GM23248 (cell line): Measurements from ENCODE around the gene PNPLA2. TPM values are rescaled to one million over a fixed set of nuclear protein-coding genes. Genes with fewer than 3 reads are reported as not detected.

Experiments used
- DNase-seq: peaks from one replicate; pipeline ENCODE4 v3.0.0-alpha.2; 2015
- H2AFZ ChIP-seq: fragments of 200-600 bp; sonication (generic); 2 replicates; pipeline ENCODE4 v1.6.1; 2016; ENCODE audit warnings: antibody characterized with exemption
- H3F3A ChIP-seq: fragments of 200-600 bp; sonication (generic); 2 replicates; pipeline ENCODE4 v1.6.1; 2016; ENCODE audit warnings: mild to moderate bottlenecking, antibody characterized with exemption, mixed run types; ENCODE audit not compliant: insufficient read depth
- H3K27ac ChIP-seq: fragments of 200-600 bp; sonication (generic); 2 replicates; pipeline ENCODE4 v1.5.1; 2016; ENCODE audit warnings: mild to moderate bottlenecking
- H3K27me3 ChIP-seq: fragments of 200-600 bp; sonication (generic); replicated peaks from 2 replicates; pipeline ENCODE4 v1.6.1; 2016; ENCODE audit warnings: mild to moderate bottlenecking; ENCODE audit not compliant: insufficient read depth
- H3K36me3 ChIP-seq: fragments of 200-600 bp; sonication (generic); 2 replicates; pipeline ENCODE4 v1.6.1; 2016; ENCODE audit warnings: low read depth, mild to moderate bottlenecking
- H3K4me1 ChIP-seq: fragments of 200-600 bp; sonication (generic); 2 replicates; pipeline ENCODE4 v1.6.1; 2016; ENCODE audit warnings: mild to moderate bottlenecking; ENCODE audit not compliant: insufficient read depth
- H3K4me2 ChIP-seq: fragments of 200-600 bp; sonication (generic); one replicate; pipeline ENCODE4 v1.6.1; 2016; ENCODE audit warnings: mild to moderate bottlenecking; ENCODE audit not compliant: unreplicated experiment
- H3K4me3 ChIP-seq: fragments of 200-600 bp; sonication (generic); 2 replicates; pipeline ENCODE4 v1.5.1; 2016; ENCODE audit warnings: mild to moderate bottlenecking
- H3K79me2 ChIP-seq: fragments of 200-600 bp; sonication (generic); 2 replicates; pipeline ENCODE4 v1.6.1; 2016; ENCODE audit warnings: mild to moderate bottlenecking; ENCODE audit not compliant: insufficient read depth
- H3K9ac ChIP-seq: fragments of 200-600 bp; sonication (generic); 2 replicates; pipeline ENCODE4 v1.6.1; 2016; ENCODE audit warnings: mild to moderate bottlenecking
- H3K9me2 ChIP-seq: fragments of 200-600 bp; sonication (generic); 2 replicates; pipeline ENCODE4 v1.6.1; 2016; ENCODE audit warnings: mixed run types, mild to moderate bottlenecking, moderate library complexity; ENCODE audit not compliant: insufficient read depth
- H3K9me3 ChIP-seq: fragments of 200-600 bp; sonication (generic); one replicate; pipeline ENCODE4 v1.6.1; 2017; ENCODE audit warnings: low read depth
- H4K20me1 ChIP-seq: fragments of 200-600 bp; sonication (generic); 2 replicates; pipeline ENCODE4 v1.6.0; 2016; ENCODE audit not compliant: insufficient read depth
- EZH2 ChIP-seq: fragments of 200-600 bp; sonication (generic); IDR thresholded peaks from 2 replicates; pipeline ENCODE4 v1.6.1; 2018; ENCODE audit warnings: antibody characterized with exemption, mild to moderate bottlenecking; ENCODE audit not compliant: insufficient read depth, poor library complexity, severe bottlenecking
- EZH2phosphoT487 ChIP-seq: fragments of 200-600 bp; sonication (generic); IDR thresholded peaks from 2 replicates; pipeline ENCODE4 v1.6.1; 2018; ENCODE audit warnings: antibody characterized with exemption, moderate library complexity, mild to moderate bottlenecking, low read depth; ENCODE audit not compliant: insufficient read depth
- WGBS, 2 experiments: methylation state at CpG; one replicate each; pipeline ENCODE4 v1.1.6; 2015 to 2017; ENCODE audit warnings: low lambda C conversion rate in 2 of 2, low coverage in 1 of 2; ENCODE audit errors: missing lambda C conversion rate in 2 of 2; 5-methylcytosine and 5-hydroxymethylcytosine counted together
- in situ Hi-C: fragments of 300-500 bp; cut with MboI; formaldehyde crosslinking; loops from 2 replicates; pipeline ENCODE4 v1.15.0; 2020
- polyA plus RNA-seq: library from polyadenylated mRNA; unstranded; fragments of >200 nt; fragmentation: Nextera tagmentation; extraction: Ambion mirVana; gene quantifications from 2 replicates; pipeline ENCODE4 v1.2.1, GENCODE V29; 2016
- total RNA-seq: library from RNA; depleted of rRNA; stranded (reverse); fragments of >200 nt; shearing (Covaris generic); gene quantifications from 2 replicates; pipeline ENCODE4 v1.2.3, GENCODE V29; 2014

Gene PNPLA2
- total and polyA plus RNA-seq, 2 experiments from 2014 or later = 38.7 to 87.6 TPM

- DNase-seq = no peak
- Histone ChIP-seq H3K9me2 (no peaks in the 10 kb centered on the region), H3K4me1 (peaks cover 6% of the 10 kb centered on the region), H3K79me2 (peaks cover 12% of the 10 kb centered on the region), H3K4me2 (no peak overlapping the region), H2AFZ (no peak overlapping the region), H3K9me3 (no peaks in the 10 kb centered on the region), H3K27me3 (no peaks in the 10 kb centered on the region), H3K27ac (no peak overlapping the region), H3K36me3 (no peaks in the 10 kb centered on the region; the same call in 1 of the 2 replicates), H3K9ac (no peak overlapping the region), H3F3A (peaks cover 8% of the 10 kb centered on the region; the same call in 1 of the 2 replicates), H4K20me1 (no peaks in the 10 kb centered on the region), H3K4me3 (no peak overlapping the region)
- TF ChIP-seq EZH2 = no peak
- no peak for TF ChIP-seq EZH2phosphoT487
- 88 to 90% methylated on average over 29 to 30 of the region's 31 CpGs for WGBS, 2 experiments
- in situ Hi-C loops = no loop called here
Observed at GRCh38 chr11:794013-794765, 24.5 kb upstream of the PNPLA2 start.

DNA sequence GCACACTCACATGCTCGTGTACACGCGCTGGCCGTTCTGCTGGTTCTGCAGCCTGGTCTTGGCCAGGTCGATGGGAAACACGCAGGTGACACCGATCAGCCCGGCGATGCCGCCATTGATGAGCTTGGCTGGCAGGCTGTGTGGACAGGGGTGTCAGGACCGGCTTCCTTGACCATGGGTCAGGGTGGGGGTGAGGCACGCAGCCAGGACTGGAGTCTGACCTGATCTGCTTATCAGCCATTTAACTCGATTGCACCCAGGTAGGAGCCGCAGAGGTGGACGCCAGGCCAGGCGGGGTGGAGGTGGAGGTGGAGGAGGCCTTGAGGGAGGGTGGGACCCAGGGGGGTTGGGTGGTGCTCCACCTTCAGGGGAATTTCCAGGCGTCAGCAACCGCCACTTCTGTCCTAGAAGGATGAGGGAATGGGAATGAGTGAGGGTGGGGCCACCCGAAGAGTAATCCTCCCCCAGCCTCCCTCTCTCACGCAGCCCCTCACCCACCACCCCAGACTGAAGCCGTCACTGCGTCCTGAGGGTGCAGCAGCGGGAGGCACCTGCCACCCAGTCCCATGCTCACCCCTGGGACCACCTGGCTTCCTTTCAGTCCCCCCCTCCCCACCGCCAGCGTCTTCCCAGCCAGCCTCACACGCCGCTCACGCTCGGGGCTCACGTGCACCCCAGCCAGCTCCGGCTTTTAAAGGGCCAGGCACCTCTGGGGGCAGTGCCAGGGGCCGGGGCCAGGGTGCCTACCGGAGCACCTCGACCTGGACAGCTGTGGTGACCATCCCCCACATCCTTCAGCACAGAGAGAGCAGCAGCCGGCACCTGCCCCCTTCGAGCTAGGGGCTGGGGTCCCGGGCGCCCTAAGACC, 23.7 kb upstream of the PNPLA2 start:
- Histone ChIP-seq H4K20me1 (no peaks in the 10 kb centered on the region), H3K4me1 (peaks cover 6% of the 10 kb centered on the region), H3F3A (peaks cover 8% of the 10 kb centered on the region; the same call in 1 of the 2 replicates), H3K9ac (peak overlapping the region; percentile 78), H2AFZ (no peak overlapping the region), H3K79me2 (peaks cover 12% of the 10 kb centered on the region), H3K9me3 (no peaks in the 10 kb centered on the region), H3K4me2 (peak overlapping the region; percentile 78), H3K27ac (peak overlapping the region; percentile 64; the same call in 1 of the 2 replicates), H3K36me3 (no peaks in the 10 kb centered on the region; the same call in 1 of the 2 replicates), H3K27me3 (no peaks in the 10 kb centered on the region), H3K4me3 (peak overlapping the region; percentile 76), H3K9me2 (no peaks in the 10 kb centered on the region)
- DNase-seq = peak; percentile 64
- in situ Hi-C loops = no loop called here
- TF ChIP-seq EZH2phosphoT487 (no peak), EZH2 (no peak)
- 29 to 49% methylated on average over 21 to 36 of the region's 38 CpGs for WGBS, 2 experiments

GRCh38 chr11:795634-796564, 22.8 kb upstream of the PNPLA2 start:
- TF ChIP-seq EZH2 (no peak), EZH2phosphoT487 (no peak)
- Histone ChIP-seq H3K4me1 (peaks cover 6% of the 10 kb centered on the region), H3K27me3 (no peaks in the 10 kb centered on the region), H3K79me2 (peaks cover 12% of the 10 kb centered on the region), H2AFZ (no peak overlapping the region), H3K36me3 (no peaks in the 10 kb centered on the region; the same call in 1 of the 2 replicates), H3F3A (peaks cover 4% of the 10 kb centered on the region; the same call in 1 of the 2 replicates), H3K27ac (peak overlapping the region; percentile 86), H3K9me2 (no peaks in the 10 kb centered on the region), H3K9me3 (no peaks in the 10 kb centered on the region), H3K9ac (peak overlapping the region; percentile 85), H3K4me2 (peak overlapping the region; percentile 84), H4K20me1 (no peaks in the 10 kb centered on the region), H3K4me3 (peak overlapping the region; percentile 82)
- 1 to 6% methylated on average over 14 to 24 of the region's 26 CpGs for whole genome bisulfite sequencing, 2 experiments
- DNase-seq = peak; percentile 96
- in situ Hi-C loops = no loop called here
